Heart left ventricle (tissue), 16 donors: ENCODE data around the gene TNS3. TPM values are rescaled to one million over a fixed set of nuclear protein-coding genes. Genes with fewer than 3 reads are reported as not detected.

ENCODE experiments used
- ATAC-seq, 4 donors: fragments of 200-7000 bp; cut with Tn5 transposase; one replicate each; pipeline ENCODE4 v1.9.1; 2020 to 2022; ENCODE audit warnings: moderate library complexity in 4 of 4, mild to moderate bottlenecking in 3 of 4, moderate number of reproducible peaks in 1 of 4
- DNase-seq, 5 donors: peaks; one replicate each; pipeline ENCODE4 v3.0.0-alpha.2; 2020
- H3K27ac ChIP-seq, 12 donors: fragments of 200-600 bp; sonication (generic) in 4 of 12; one replicate each; pipeline versions ENCODE4 v1.5.0 to v1.8.0; 2016 to 2022; ENCODE audit warnings: mild to moderate bottlenecking in 2 of 12
- H3K27me3 ChIP-seq, 9 donors: fragments of 200-600 bp; sonication (generic) in 2 of 9; one replicate each; pipeline versions ENCODE4 v1.5.1 to v1.8.0; 2016 to 2022; ENCODE audit warnings: mild to moderate bottlenecking in 3 of 9
- H3K36me3 ChIP-seq, 9 donors: fragments of 200-600 bp; sonication (generic) in 2 of 9; one replicate each; pipeline versions ENCODE4 v1.5.0 to v1.8.0; 2018 to 2022; ENCODE audit warnings: mild to moderate bottlenecking in 2 of 9
- H3K4me1 ChIP-seq, 12 donors: fragments of 200-600 bp; sonication (generic) in 4 of 12; one replicate each; pipeline versions ENCODE4 v1.5.0 to v1.8.0; 2016 to 2022; ENCODE audit warnings: mild to moderate bottlenecking in 3 of 12
- H3K4me3 ChIP-seq, 12 donors: fragments of 200-600 bp; sonication (generic) in 4 of 12; one replicate each; pipeline versions ENCODE4 v1.5.0 to v1.8.0; 2017 to 2022; ENCODE audit warnings: mild to moderate bottlenecking in 9 of 12, moderate library complexity in 4 of 12
- H3K9me3 ChIP-seq, 12 donors: fragments of 200-600 bp; sonication (generic) in 4 of 12; one replicate each; pipeline versions ENCODE4 v1.5.0 to v1.8.0; 2016 to 2022; ENCODE audit warnings: mild to moderate bottlenecking in 1 of 12
- CTCF ChIP-seq, 12 donors: fragments of 200-600 bp; sonication (generic) in 4 of 12; IDR thresholded peaks; one replicate each; pipeline versions ENCODE4 v1.5.0 to v1.8.0; 2018 to 2022; ENCODE audit warnings: antibody characterized with exemption in 12 of 12, mild to moderate bottlenecking in 5 of 12
- POLR2A ChIP-seq, 2 donors: fragments of 450-650 bp; IDR thresholded peaks; one replicate each; pipeline ENCODE4 v1.6.1; 2017; ENCODE audit warnings: antibody characterized with exemption in 2 of 2, mild to moderate bottlenecking in 2 of 2, moderate library complexity in 2 of 2
- WGBS, 4 donors: extraction: QIAGEN DNeasy Blood & Tissue Kit in 2 of 4; methylation state at CpG; one replicate each; pipeline versions ENCODE4 v1.1.5 to v1.1.7; 2013 to 2018; 5-methylcytosine and 5-hydroxymethylcytosine counted together
- intact Hi-C, 10 donors: fragments of 100-400 bp; cut with DNase I; formaldehyde crosslinking; loops; one replicate each; pipeline versions ENCODE4 v1.11.1 to v1.14.2; 2022
- polyA plus RNA-seq, 2 donors: library from polyadenylated mRNA; stranded (reverse); fragments of 200-250 nt; gene quantifications; one replicate each; pipeline ENCODE4 v1.2.3, GENCODE V29; 2013
- total RNA-seq, 9 donors: library from RNA; depleted of rRNA in 2 of 9; stranded (reverse); fragments of >200 nt in 2 of 9; fragmentation: NEBNext Ultra II Directional in 3 of 9; extraction: Animal tissue kit (Norgen Biotek cat#: 25700) in 3 of 9; gene quantifications; one replicate each; pipeline versions ENCODE4 v1.1.0 to v1.2.4, GENCODE V29; 2016 to 2023
- donor health status: ischemic (EF 13 %, LVEDD 7.1; RV severe dilation, severe dysfunction).
- donor health status: healthy with polysubstance abuse.
- donor health status: DM: no; HTN: yes; CAD: no.
- donor health status: DM: no; HTN: no; CAD: no.
- donor health status: ischemic (EF 25% LVEDD 6.9; RV normal size, moderate dysfunction).
- donor health status: ischemic (EF 25% LVEDD 5.7; RV mildly dilated, moderate dysfunction).
- donor health status: healthy.
- donor health status: DM: yes; HTN: yes; CAD: no.
- donor health status: ischemic (EF 35%, LVEDD 5.7; RV mildly dilated, moderate dysfunction).
- donor health status: nonischemic (EF 11% LVEDD 7.7; RV severe dilation, severe dysfunction).
- donor health status: DM: yes; HTN: yes; CAD: no.
- donor health status: PGD.
- donor health status: ischemic (EF 29% LVEDD 5.4; RV normal size, mild dysfunction).
- donor health status: nonischemic (EF 23%, LVEDD 6.1; RV moderate dilation, normal function).

Gene TNS3
- total and polyA plus RNA-seq, 11 donors, result 10.1 to 116 (median 32.7) TPM

GRCh38 chr7:47384755-47385535, 197.0 kb downstream of the TNS3 start:
- H3K4me1 ChIP-seq, result peaks cover 0 to 28% (median 12%) of the 10 kb centered on the region in 12 donors
- DNase-seq, result no peak
- peaks cover 0 to 56% (median 0%) of the 10 kb centered on the region in 9 donors for H3K36me3 ChIP-seq
- intact Hi-C loops, result no loop called here
- TF ChIP-seq CTCF (IDR thresholded peaks at IDR 0.05) (no peak), POLR2A (IDR thresholded peaks at IDR 0.05) (no peak)
- no peak overlapping the region for H3K4me3 ChIP-seq
- WGBS, 4 donors, result 88 to 93% (median 92%) methylated on average over 13 of the region's 13 CpGs
- no peak overlapping the region for H3K27ac ChIP-seq
- ATAC-seq, result no peak
- H3K9me3 ChIP-seq, result no peaks in the 10 kb centered on the region
- H3K27me3 ChIP-seq, result no peaks in the 10 kb centered on the region

DNA sequence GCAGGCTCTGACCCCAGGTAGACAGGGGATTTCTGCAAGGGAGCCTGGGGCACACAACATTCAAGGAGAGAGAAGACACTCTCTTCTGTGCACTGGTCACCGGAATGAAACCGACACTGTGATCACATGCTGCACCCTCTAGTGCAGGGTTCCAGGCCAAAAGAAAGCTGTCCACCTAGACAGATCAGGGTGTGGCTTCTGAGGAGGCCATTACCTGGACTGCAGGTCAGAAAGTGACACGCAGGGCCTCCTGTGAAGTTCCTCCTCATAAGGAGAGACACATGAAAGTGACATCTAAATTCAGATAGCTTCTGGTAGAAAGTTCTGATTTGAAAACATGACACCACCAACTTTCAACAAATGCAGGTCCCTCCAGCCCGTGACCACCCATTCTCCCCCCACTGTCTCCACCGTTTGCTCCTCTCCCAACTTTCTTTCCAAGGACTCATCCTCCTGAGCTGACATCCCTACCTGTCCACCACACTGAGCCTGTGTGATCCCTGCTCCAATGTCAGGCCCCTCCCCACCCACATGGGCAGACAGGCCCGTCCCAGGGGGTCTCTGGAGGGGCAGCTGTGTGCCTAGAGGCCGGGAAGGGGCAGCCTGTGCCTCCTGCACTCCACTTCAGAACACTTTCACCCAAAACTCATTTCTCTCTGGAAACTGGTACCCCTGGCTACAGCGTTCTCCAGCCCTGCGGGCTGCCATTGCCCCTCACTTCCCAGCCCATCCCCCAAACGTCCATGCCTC, 198.0 kb downstream of the TNS3 start:
- DNase-seq (no peak), ATAC-seq (no peak)
- H3K9me3 ChIP-seq, result no peaks in the 10 kb centered on the region
- no peak overlapping the region for H3K4me3 ChIP-seq
- no peak overlapping the region for H3K27ac ChIP-seq
- 93 to 95% (median 93%) methylated on average over 10 of the region's 10 CpGs for WGBS, 4 donors
- intact Hi-C loops, result no loop called here
- TF ChIP-seq POLR2A (IDR thresholded peaks at IDR 0.05) (no peak), CTCF (IDR thresholded peaks at IDR 0.05) (no peak)
- H3K4me1 ChIP-seq, result peaks cover 0 to 39% (median 18%) of the 10 kb centered on the region in 12 donors
- no peaks in the 10 kb centered on the region for H3K27me3 ChIP-seq
- H3K36me3 ChIP-seq, result peaks cover 0 to 54% (median 0%) of the 10 kb centered on the region in 9 donors

DNA sequence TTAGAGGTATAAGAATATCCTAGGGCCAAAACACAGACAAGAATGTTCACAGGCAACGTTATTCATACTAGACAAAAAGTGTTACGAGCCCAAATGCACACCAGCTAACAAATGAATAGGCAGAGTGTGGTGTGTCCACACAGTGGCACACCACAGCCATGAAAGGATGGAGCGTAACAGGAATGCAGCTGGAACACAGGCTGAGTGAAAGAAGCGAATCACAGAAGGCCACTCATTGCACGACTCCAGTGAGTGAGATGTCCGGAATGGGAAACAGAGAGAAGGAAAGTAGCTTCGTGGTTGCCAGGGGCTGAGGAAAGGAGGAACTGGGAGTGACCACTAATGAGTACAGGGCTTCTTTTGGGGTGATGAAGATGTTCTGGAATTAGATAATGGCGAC, 198.8 kb downstream of the TNS3 start:
- Histone ChIP-seq H3K4me1 (peaks cover 0 to 44% (median 21%) of the 10 kb centered on the region in 12 donors), H3K4me3 (no peak overlapping the region), H3K27ac (no peak overlapping the region), H3K27me3 (no peaks in the 10 kb centered on the region), H3K36me3 (peaks cover 0 to 50% (median 0%) of the 10 kb centered on the region in 9 donors), H3K9me3 (no peaks in the 10 kb centered on the region)
- intact Hi-C loops, result no loop called here
- 82 to 86% (median 85%) methylated on average over 8 of the region's 8 CpGs for WGBS, 4 donors
- TF ChIP-seq CTCF (IDR thresholded peaks at IDR 0.05), result no peak
- no peak for TF ChIP-seq POLR2A (IDR thresholded peaks at IDR 0.05)
- no peak for ATAC-seq
- no peak for DNase-seq

DNA sequence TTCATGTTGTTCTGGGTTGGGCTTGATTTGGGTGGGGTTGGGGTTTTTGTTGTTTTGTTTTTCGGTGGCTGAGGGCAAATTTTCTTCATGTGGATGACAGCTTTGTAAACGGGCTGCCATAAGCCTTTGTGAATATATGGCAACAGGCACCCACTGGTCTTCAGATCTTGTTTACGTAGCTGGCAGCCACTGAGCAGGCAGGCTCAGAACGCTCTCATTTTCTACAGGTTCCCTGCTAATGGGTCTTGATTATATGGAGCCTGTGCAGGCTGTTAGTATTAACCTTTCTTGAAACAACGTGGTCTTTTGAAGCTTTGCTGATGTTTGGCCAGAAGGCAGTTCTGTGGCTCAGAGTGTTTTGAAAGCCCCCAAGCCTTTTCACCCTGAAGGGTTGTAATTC, 199.7 kb downstream of the TNS3 start:
- intact Hi-C loops, result no loop called here
- Histone ChIP-seq H3K4me1 (peaks cover 0 to 44% (median 21%) of the 10 kb centered on the region in 12 donors), H3K4me3 (no peak overlapping the region), H3K36me3 (peaks cover 0 to 43% (median 0%) of the 10 kb centered on the region in 9 donors), H3K9me3 (no peaks in the 10 kb centered on the region), H3K27me3 (no peaks in the 10 kb centered on the region), H3K27ac (no peak overlapping the region)
- no peak for TF ChIP-seq POLR2A (IDR thresholded peaks at IDR 0.05)
- no peak for TF ChIP-seq CTCF (IDR thresholded peaks at IDR 0.05)
- DNase-seq (no peak), ATAC-seq (no peak)
- 85 to 88% (median 87%) methylated on average over 5 of the region's 5 CpGs for whole genome bisulfite sequencing, 4 donors
